ENCODE measurements around the gene FXR2. TPM values are rescaled to one million over a fixed set of nuclear protein-coding genes. Genes with fewer than 3 reads are reported as not detected.
A peak's percentile ranks its signal among the peaks of the same experiment; 100 is the strongest.

Gene FXR2
- total RNA-seq, 2 experiments from 2014 or later, result 30.7 to 40.5 TPM

DNA sequence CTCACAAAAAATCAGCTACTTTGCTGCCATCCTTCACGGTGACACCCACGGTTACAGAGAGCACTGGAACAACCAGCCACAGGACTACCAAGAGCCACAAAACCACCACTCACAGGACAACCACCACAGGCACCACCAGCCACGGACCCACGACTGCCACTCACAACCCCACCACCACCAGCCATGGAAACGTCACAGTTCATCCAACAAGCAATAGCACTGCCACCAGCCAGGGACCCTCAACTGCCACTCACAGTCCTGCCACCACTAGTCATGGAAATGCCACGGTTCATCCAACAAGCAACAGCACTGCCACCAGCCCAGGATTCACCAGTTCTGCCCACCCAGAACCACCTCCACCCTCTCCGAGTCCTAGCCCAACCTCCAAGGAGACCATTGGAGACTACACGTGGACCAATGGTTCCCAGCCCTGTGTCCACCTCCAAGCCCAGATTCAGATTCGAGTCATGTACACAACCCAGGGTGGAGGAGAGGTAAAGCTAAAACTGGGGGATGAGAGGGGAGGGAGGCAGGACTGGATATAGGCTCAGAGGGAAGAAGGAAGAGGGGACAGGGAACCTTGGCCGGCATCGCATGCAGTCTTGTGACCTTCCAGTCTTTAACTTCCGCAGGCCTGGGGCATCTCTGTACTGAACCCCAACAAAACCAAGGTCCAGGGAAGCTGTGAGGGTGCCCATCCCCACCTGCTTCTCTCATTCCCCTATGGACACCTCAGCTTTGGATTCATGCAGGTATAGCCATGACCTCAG is 34.7 kb downstream of the FXR2 start:
- H3K4me1 Mint-ChIP-seq, result peaks cover 84% of the 10 kb centered on the region
- peak; percentile 69 for DNase-seq
- H3K4me3 Mint-ChIP-seq, result peak overlapping the region; percentile 71
- no peaks in the 10 kb centered on the region for H3K9me3 Mint-ChIP-seq (ENCODE audit: low read depth)
- peaks cover 61% of the 10 kb centered on the region for H3K36me3 Mint-ChIP-seq
- CTCF ChIA-PET, result interaction anchor here (0.8 to 2.1 kb wide), 10 partner anchors 9 to 284 kb away, joined by 3 to 9 read pairs (median 4); partner anchors contain the start of genes SENP3, SOX15 and TP53
- peak overlapping the region; percentile 92 for H3K27ac Mint-ChIP-seq
- H3K27me3 Mint-ChIP-seq, result no peaks in the 10 kb centered on the region
- ATAC-seq, result no peak

DNA sequence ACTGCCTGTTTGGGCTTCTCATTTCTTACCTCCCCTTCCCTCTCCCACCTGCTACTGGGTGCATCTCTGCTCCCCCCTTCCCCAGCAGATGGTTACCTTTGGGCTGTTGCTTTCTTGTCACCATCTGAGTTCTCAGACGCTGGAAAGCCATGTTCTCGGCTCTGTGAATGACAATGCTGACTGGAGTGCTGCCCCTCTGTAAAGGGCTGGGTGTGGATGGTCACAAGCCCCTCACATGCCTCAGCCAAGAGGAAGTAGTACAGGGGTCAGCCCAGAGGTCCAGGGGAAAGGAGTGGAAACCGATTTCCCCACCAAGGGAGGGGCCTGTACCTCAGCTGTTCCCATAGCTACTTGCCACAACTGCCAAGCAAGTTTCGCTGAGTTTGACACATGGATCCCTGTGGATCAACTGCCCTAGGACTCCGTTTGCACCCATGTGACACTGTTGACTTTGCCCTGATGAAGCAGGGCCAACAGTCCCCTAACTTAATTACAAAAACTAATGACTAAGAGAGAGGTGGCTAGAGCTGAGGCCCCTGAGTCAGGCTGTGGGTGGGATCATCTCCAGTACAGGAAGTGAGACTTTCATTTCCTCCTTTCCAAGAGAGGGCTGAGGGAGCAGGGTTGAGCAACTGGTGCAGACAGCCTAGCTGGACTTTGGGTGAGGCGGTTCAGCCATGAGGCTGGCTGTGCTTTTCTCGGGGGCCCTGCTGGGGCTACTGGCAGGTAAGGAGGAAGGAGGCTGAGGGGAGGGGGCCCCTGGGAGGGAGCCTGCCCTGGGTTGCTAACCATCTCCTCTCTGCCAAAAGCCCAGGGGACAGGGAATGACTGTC is 35.5 kb downstream of the FXR2 start, which contains the start of gene CD68:
CD68 (plus strand) TSS at position 638 of the 833 bp plus-strand sequence; CDS start at position 678, 40 bp downstream.
- CTCF ChIA-PET, result interaction anchor here (0.8 to 2.1 kb wide), 8 partner anchors 10 to 283 kb away, joined by 3 to 9 read pairs (median 3); partner anchors contain the start of genes SENP3, SOX15 and TP53
- peak; percentile 52 for ATAC-seq

DNA sequence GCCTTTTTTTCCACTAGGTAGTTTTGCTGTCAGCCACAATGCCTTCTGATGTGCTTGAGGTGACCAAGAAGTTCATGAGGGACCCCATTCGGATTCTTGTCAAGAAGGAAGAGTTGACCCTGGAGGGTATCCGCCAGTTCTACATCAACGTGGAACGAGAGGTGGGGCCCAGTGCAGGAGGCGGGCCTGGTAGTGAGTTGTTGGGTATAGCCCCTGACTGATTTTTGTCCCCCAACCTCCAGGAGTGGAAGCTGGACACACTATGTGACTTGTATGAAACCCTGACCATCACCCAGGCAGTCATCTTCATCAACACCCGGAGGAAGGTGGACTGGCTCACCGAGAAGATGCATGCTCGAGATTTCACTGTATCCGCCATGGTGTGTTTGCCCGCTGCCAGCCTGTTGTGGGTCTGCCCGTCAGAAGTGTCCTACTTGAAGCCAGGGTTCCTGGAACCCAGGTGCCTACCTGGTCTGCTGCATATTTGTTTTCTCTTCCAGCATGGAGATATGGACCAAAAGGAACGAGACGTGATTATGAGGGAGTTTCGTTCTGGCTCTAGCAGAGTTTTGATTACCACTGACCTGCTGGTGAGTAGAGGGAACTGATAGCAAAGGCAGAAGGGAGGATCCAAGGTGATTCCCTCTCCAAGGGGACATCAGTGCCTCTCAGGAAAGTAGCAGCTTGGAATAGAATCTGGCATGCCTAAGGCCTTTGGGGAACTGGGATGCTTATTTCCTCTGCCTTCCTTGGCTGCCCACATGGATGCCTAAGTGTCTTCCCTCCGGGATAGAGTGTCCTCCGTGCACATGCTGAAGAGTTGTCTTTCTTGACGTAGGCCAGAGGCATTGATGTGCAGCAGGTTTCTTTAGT is 37.1 kb downstream of the FXR2 start:
- DNase-seq, result peak; percentile 41
- ATAC-seq, result no peak
- H3K27ac Mint-ChIP-seq, result peak overlapping the region; percentile 92
- H3K9me3 Mint-ChIP-seq (ENCODE audit: low read depth), result no peaks in the 10 kb centered on the region
- peaks cover 74% of the 10 kb centered on the region for H3K36me3 Mint-ChIP-seq
- H3K27me3 Mint-ChIP-seq, result no peaks in the 10 kb centered on the region
- CTCF ChIA-PET, result interaction anchor here (0.7 kb wide), 1 partner anchor 63 kb away, joined by 3 read pairs; no protein-coding TSS in a partner anchor
- peak overlapping the region; percentile 2 for H3K4me3 Mint-ChIP-seq
- peaks cover 83% of the 10 kb centered on the region for H3K4me1 Mint-ChIP-seq

More for the DNA sequence above, 35.5 kb downstream of the FXR2 start, which contains the start of gene CD68:
- Mint-ChIP-seq H3K27me3 (no peaks in the 10 kb centered on the region), H3K27ac (peak within 1 kb of the TSS; percentile 92), H3K36me3 (peaks cover 64% of the 10 kb centered on the region), H3K9me3 (ENCODE audit: low read depth) (no peaks in the 10 kb centered on the region), H3K4me3 (peak within 1 kb of the TSS; percentile 71), H3K4me1 (peaks cover 87% of the 10 kb centered on the region)
- peak; percentile 87 for DNase-seq

DNA sequence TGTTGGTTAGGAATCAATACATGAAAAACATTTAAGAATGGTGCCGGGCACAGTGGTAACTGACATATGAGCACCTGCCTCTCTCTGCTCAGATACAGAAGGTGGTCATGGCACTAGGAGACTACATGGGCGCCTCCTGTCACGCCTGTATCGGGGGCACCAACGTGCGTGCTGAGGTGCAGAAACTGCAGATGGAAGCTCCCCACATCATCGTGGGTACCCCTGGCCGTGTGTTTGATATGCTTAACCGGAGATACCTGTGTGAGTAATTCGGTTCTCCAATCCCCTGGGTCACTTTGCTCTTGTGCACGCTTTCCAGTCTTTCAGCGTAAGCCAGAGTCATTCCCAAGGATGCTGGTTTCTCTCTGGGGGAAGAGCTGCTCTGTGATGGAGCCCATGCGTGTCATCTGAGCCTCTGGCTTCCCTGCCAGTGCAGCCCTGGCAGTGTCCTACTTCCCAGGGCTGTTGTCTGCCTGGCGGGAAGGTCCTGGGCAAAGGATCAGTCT is 38.2 kb downstream of the FXR2 start:
- CTCF ChIA-PET, result interaction anchor here (0.7 to 1.5 kb wide), 3 partner anchors 35 to 252 kb away, joined by 3 read pairs; no protein-coding TSS in a partner anchor

DNA sequence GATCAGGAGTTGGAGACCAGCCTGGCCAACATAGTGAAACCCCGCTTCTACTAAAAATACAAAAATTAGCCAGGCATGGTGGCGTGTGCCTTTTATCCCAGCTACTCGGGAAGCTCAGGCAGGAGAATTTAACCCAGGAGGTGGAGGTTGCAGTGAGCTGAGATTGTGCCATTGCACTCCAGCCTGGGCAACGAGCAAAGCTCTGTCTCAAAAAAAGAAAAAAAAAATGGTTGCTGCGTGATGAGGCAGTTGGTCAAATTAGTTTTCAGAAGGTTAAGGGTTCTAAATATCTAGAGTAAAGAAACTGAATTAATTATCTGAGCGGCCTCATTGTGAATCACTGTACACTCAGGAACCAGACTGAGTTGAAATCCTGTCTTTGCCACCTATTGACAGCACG is 38.7 kb downstream of the FXR2 start:
- peaks cover 73% of the 10 kb centered on the region for H3K36me3 Mint-ChIP-seq
- H3K27ac Mint-ChIP-seq, result peak overlapping the region; percentile 66
- no peak for DNase-seq
- ATAC-seq, result no peak
- CTCF ChIA-PET, result interaction anchor here (1.0 to 3.1 kb wide), 4 partner anchors 7 to 251 kb away, joined by 3 to 14 read pairs (median 3); partner anchors contain the start of genes MPDU1 and SENP3
- H3K27me3 Mint-ChIP-seq, result no peaks in the 10 kb centered on the region
- no peaks in the 10 kb centered on the region for H3K9me3 Mint-ChIP-seq (ENCODE audit: low read depth)
- H3K4me3 Mint-ChIP-seq, result peak overlapping the region; percentile 95
- peaks cover 77% of the 10 kb centered on the region for H3K4me1 Mint-ChIP-seq

More for the DNA sequence above, 38.2 kb downstream of the FXR2 start:
- H3K36me3 Mint-ChIP-seq, result peaks cover 73% of the 10 kb centered on the region
- H3K27ac Mint-ChIP-seq, result peak overlapping the region; percentile 66
- peak; percentile 40 for DNase-seq
- no peak for ATAC-seq
- no peaks in the 10 kb centered on the region for H3K27me3 Mint-ChIP-seq
- no peaks in the 10 kb centered on the region for H3K9me3 Mint-ChIP-seq (ENCODE audit: low read depth)
- peaks cover 78% of the 10 kb centered on the region for H3K4me1 Mint-ChIP-seq
- peak overlapping the region; percentile 95 for H3K4me3 Mint-ChIP-seq

DNA sequence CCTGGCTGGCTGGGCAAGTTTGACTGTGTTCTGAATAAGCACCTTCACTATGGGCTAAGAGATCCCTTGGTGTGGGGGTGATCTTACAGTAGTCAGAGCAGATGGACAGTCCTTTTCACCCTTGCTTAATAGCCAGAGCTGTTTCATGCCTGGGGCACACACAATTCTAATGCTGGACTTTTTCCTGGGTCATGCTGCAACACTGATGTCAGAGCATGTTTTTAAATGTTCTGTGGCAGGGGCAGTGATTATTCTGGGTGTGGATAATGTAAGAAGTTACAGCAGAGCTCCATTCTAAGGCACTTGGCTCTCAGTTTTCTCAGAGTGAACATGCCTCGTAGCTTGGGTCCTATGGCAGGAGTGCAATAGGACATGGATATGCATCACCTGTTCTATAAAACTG is 39.2 kb downstream of the FXR2 start:
- Mint-ChIP-seq H3K4me1 (peaks cover 72% of the 10 kb centered on the region), H3K27me3 (no peaks in the 10 kb centered on the region), H3K36me3 (peaks cover 73% of the 10 kb centered on the region), H3K4me3 (peak overlapping the region; percentile 95), H3K9me3 (ENCODE audit: low read depth) (no peaks in the 10 kb centered on the region), H3K27ac (peak overlapping the region; percentile 66)
- no peak for DNase-seq
- ATAC-seq, result no peak
- CTCF ChIA-PET, result interaction anchor here (1.0 to 3.1 kb wide), 5 partner anchors 8 to 251 kb away, joined by 3 to 14 read pairs (median 3); partner anchors contain the start of genes MPDU1, SENP3 and SOX15

DNA sequence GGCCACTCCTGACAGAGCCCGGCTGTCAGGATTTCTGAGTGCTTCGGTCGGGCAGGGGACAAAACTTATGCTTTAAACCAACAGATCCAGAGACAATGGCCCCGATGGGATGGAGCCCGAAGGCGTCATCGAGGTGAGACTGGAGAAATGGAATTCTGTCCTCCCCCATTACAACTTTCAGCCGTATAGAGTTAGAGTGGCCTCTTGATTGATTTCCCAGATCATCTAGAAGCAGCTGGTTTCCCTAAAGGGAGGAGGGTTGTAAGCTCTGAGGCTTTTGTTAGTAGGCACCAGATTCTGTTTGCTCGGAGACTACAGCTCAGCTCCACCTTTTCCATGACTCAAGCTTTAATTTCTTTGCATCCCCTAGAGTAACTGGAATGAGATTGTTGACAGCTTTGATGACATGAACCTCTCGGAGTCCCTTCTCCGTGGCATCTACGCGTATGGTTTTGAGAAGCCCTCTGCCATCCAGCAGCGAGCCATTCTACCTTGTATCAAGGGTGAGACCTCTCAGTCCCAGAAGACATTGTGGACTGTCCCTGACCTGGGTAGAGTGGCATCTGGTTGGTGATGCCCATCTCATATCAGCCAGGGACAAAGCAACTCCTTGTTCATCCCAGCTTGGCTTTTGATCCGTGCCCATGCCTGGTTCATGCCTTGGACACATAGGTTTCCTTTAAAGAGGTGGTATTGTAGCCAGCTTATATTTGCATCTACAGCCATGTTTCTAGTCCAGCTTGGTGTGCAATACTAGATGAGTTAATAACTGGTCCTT is 40.3 kb downstream of the FXR2 start:
- H3K4me3 Mint-ChIP-seq, result peak overlapping the region; percentile 95
- peak overlapping the region; percentile 66 for H3K27ac Mint-ChIP-seq
- H3K4me1 Mint-ChIP-seq, result peaks cover 67% of the 10 kb centered on the region
- H3K9me3 Mint-ChIP-seq (ENCODE audit: low read depth), result no peaks in the 10 kb centered on the region
- peaks cover 72% of the 10 kb centered on the region for H3K36me3 Mint-ChIP-seq
- CTCF ChIA-PET, result interaction anchor here (1.4 to 3.1 kb wide), 5 partner anchors 10 to 219 kb away, joined by 5 to 15 read pairs (median 11); partner anchors contain the start of genes MPDU1, SENP3, SOX15 and TMEM95
- DNase-seq, result peak; percentile 39
- no peaks in the 10 kb centered on the region for H3K27me3 Mint-ChIP-seq
- no peak for ATAC-seq

DNA sequence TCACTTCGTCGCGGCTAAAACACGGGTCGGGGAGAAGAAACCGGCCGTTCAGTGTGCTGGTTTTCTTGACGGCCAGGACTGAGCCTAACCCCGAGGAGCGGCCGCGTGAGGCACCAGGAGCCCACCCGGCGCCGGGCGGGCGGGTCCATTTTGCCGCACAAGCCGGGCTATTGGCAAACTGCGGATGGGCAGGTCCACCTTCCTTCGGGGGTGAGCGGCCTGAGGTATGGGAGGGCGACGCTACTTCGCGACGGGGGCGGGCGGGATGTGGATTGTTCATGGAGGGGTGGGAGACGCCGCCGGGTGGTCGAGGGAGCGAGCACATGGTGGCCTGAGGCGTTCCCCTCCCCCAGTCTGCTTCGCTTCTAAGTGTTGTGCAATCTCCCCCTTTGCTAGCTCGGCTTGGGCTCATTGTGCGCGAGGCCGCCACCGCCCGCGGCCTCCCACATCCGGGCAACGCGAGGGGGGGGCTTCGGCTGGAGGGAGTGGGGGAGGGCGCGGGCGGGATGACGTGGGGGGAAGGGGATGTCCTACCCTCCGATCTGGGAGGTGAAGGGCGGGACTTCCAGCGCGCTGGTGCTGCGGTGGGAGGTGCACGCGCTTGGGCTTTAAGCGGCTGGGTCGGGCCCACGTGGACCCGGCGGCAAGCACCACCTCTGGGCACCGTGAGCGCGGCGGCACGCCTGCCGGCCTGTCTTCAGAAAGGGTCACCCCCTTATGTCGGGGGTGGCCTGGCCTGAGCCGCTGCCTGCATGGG is 41.2 kb downstream of the FXR2 start:
- ATAC-seq, result peak; percentile 32
- Mint-ChIP-seq H3K27me3 (no peaks in the 10 kb centered on the region), H3K4me3 (peak overlapping the region; percentile 95), H3K4me1 (peaks cover 59% of the 10 kb centered on the region), H3K9me3 (ENCODE audit: low read depth) (no peaks in the 10 kb centered on the region), H3K27ac (peak overlapping the region; percentile 97), H3K36me3 (peaks cover 68% of the 10 kb centered on the region)
- DNase-seq, result peak; percentile 96
- CTCF ChIA-PET, result interaction anchor here (1.4 to 3.1 kb wide), 5 partner anchors 11 to 218 kb away, joined by 5 to 15 read pairs (median 11); partner anchors contain the start of genes MPDU1, SENP3, SOX15 and TMEM95

DNA sequence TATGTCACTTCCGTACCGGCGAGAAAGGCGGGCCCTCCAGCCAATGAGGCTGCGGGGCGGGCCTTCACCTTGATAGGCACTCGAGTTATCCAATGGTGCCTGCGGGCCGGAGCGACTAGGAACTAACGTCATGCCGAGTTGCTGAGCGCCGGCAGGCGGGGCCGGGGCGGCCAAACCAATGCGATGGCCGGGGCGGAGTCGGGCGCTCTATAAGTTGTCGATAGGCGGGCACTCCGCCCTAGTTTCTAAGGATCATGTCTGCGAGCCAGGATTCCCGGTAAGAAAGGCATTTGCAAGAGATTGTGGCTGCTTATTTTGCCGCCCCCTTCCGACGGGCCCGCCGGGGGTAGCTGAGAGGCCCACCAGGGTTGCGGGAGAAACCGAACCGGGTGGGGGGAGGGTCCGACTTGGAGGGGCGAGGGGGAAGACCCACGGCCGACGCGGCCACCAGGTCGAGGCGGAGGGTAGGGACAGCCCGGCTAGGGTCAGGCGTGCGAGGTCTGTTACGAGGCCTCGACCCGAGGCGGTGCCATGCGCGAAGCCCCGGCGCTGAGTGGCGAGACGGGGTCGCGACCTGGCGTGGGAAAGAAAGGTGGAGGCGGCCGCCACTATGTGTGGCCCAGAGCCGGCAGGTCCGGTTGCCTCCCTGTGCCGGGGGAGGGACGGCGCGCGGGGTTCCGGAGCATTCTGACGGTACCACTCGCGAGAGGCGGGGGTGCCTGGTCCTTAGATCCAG is 41.9 kb downstream of the FXR2 start:
- no peaks in the 10 kb centered on the region for H3K27me3 Mint-ChIP-seq
- CTCF ChIA-PET, result interaction anchor here (1.1 to 3.2 kb wide), 7 partner anchors 8 to 137 kb away, joined by 3 to 19 read pairs (median 11); partner anchors contain the start of genes MPDU1, SENP3 and SOX15
- ATAC-seq (peak; percentile 9), DNase-seq (peak; percentile 100)
- peak overlapping the region; percentile 95 for H3K4me3 Mint-ChIP-seq
- H3K27ac Mint-ChIP-seq, result peak overlapping the region; percentile 97
- peaks cover 61% of the 10 kb centered on the region for H3K36me3 Mint-ChIP-seq
- peaks cover 51% of the 10 kb centered on the region for H3K4me1 Mint-ChIP-seq
- no peaks in the 10 kb centered on the region for H3K9me3 Mint-ChIP-seq (ENCODE audit: low read depth)

DNA sequence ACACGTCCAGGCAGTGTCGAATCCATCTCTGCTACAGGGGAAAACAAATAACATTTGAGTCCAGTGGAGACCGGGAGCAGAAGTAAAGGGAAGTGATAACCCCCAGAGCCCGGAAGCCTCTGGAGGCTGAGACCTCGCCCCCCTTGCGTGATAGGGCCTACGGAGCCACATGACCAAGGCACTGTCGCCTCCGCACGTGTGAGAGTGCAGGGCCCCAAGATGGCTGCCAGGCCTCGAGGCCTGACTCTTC is 42.4 kb downstream of the FXR2 start:
- peak overlapping the region; percentile 95 for H3K4me3 Mint-ChIP-seq
- peak overlapping the region; percentile 99 for H3K27ac Mint-ChIP-seq
- H3K36me3 Mint-ChIP-seq, result peaks cover 59% of the 10 kb centered on the region
- DNase-seq (no peak), ATAC-seq (peak; percentile 88)
- no peaks in the 10 kb centered on the region for H3K27me3 Mint-ChIP-seq
- no peaks in the 10 kb centered on the region for H3K9me3 Mint-ChIP-seq (ENCODE audit: low read depth)
- CTCF ChIA-PET, result interaction anchor here (1.1 to 3.2 kb wide), 3 partner anchors 9 to 136 kb away, joined by 3 to 19 read pairs (median 6); partner anchors contain the start of gene SENP3
- H3K4me1 Mint-ChIP-seq, result peaks cover 46% of the 10 kb centered on the region
